NB4 (cell line): Measurements from ENCODE around the gene FSIP1.

ENCODE experiments used
- DNase-seq: peaks from one replicate; pipeline ENCODE4 v3.0.0; 2010; ENCODE audit warnings: low read depth
- H3K4me3 ChIP-seq: one replicate; pipeline ENCODE4 v1.5.1; 2011; ENCODE audit warnings: mild to moderate bottlenecking, low read depth, low read length, moderate library complexity
- MYC ChIP-seq: IDR thresholded peaks from 2 replicates; pipeline ENCODE4 v1.6.1; 2011; ENCODE audit warnings: low read depth, low read length
- POLR2A ChIP-seq: IDR thresholded peaks from 2 replicates; pipeline ENCODE4 v1.6.1; 2011; ENCODE audit warnings: mild to moderate bottlenecking; ENCODE audit not compliant: insufficient read length; ENCODE audit errors: extremely low read depth
- TF ChIP-seq, protein P1 (sequence below): IDR thresholded peaks from one replicate; pipeline ENCODE4 v1.5.1; 2012; ENCODE audit warnings: low read depth, low read length
- TF ChIP-seq, protein P2 (sequence below): IDR thresholded peaks from 2 replicates; pipeline ENCODE4 v1.6.1; 2011; ENCODE audit warnings: low read depth, low read length

The FSIP1 gene

DNA sequence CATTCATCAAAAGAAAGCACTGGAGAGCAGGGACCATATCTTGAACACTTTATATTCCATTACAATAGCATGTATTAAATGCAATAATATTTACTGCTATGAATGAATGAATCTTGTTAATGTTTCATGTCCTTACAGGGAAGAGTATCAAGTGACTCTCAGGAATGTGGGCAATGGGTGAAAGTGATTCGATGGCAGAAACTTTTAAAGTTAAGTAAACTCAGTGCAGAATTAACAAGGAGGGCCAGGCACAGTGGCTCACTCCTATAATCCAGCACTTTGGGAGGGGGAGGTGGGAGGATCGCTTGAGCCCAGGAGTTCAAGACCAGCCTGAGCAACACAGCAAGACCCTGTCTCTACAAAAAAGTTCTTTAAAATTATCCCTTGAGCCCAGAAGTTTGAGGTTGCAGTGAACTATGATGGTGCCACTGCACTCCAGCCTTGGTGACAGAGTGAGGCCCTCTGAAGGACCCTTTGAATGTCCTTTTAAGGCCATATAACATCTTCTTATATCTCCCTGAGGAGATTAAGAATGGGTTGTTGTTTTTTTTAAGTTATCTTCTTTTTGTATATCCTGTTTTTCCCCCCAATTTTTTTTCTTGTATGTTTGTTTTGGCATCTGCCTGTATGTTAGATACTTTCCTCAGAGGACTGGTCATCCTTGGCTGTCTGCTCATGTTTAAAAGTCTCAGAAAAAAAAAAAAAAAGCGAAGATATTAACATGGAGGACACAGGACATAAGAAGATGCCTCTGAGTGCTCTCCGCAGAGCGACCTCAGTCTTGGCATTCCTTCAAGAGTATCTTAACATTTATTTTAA lies 9.6 kb upstream of the FSIP1 start:
- TF ChIP-seq MYC (no peak), POLR2A (no peak)
- TF ChIP-seq, protein P1, sequence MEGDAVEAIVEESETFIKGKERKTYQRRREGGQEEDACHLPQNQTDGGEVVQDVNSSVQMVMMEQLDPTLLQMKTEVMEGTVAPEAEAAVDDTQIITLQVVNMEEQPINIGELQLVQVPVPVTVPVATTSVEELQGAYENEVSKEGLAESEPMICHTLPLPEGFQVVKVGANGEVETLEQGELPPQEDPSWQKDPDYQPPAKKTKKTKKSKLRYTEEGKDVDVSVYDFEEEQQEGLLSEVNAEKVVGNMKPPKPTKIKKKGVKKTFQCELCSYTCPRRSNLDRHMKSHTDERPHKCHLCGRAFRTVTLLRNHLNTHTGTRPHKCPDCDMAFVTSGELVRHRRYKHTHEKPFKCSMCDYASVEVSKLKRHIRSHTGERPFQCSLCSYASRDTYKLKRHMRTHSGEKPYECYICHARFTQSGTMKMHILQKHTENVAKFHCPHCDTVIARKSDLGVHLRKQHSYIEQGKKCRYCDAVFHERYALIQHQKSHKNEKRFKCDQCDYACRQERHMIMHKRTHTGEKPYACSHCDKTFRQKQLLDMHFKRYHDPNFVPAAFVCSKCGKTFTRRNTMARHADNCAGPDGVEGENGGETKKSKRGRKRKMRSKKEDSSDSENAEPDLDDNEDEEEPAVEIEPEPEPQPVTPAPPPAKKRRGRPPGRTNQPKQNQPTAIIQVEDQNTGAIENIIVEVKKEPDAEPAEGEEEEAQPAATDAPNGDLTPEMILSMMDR, result no peak
- TF ChIP-seq, protein P2, sequence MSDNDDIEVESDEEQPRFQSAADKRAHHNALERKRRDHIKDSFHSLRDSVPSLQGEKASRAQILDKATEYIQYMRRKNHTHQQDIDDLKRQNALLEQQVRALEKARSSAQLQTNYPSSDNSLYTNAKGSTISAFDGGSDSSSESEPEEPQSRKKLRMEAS, result no peak
- H3K4me3 ChIP-seq, result no peak overlapping the region
- no peak for DNase-seq

DNA sequence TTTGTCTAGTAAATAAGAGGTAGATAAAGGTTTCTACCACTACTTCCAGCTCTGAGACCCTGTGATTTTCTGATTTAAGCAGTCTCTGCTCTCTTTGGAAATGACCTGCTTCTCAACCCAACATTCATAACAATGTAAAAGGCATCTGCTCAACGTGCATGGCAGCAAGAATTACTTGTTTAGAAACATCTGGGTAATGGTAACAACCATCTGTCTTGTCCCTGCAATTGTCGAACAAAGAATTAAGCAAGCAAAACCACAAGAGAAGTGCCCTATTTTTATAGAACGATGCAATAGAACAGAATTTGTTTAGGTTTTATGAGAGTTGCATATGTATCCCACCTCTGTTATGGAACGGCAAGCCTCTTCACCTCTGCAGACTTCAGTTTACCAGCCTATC lies 7.1 kb upstream of the FSIP1 start:
- peak; percentile 62 for DNase-seq
- no peak for TF ChIP-seq POLR2A
- TF ChIP-seq, protein P2, result peak; percentile 27
- no peak overlapping the region for H3K4me3 ChIP-seq

DNA sequence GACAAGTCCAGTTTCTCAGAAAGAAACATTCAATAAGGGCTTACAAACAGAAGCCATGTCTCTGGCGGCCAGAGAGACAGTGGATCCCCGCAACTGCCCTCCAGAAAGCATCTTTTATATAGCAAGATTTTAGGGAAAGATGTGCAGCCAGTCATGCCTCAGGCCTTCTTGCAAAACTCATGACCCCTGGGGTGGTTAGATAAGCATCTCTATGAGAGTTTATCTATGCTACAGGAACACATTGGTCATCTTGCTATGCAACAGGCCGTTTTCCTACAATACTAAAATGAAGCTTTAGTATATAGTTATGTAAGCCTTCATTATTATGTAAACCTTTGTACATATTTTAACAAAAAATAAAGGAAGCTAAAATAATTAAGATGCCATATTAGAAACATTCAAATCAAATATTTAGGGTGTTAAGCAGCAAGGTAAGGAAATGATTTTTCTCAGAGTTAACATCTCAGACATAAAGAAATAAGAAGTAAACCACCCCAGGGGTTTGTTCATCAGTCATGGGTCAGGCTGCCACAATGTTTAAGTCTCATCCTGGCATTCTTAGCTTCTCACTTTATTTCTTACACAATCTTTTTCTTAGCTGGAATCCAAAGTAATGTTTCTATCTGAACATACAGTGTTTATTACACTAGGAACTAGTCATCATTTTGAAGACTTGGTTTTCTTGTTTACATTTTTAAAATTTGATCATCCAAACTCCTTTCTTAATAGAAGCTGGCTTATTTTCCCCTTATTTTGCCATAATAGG lies 6.3 kb upstream of the FSIP1 start:
- no peak overlapping the region for H3K4me3 ChIP-seq
- DNase-seq, result peak; percentile 63
- TF ChIP-seq, protein P2, result no peak
- TF ChIP-seq, protein P1, result no peak
- TF ChIP-seq MYC (no peak), POLR2A (no peak)

DNA sequence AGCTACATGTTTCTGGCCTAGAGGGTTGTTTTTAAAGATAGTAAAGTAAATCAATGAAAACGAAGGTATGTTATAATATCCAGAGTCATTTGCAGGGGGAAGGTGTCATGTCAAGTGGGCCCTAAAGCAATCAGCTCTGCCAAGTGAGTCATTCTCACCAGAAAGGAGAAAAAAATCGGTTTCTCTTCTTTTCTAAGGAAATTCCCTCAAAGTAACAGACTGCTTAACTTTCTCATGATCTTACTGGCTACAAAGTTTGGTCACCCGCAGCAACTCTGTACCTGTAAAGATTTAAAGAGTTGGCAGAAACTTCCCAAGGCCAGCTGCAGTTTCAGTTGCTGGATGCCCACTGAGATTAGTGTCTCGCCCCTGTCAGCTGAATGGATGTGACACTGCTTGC lies 5.5 kb upstream of the FSIP1 start:
- no peak overlapping the region for H3K4me3 ChIP-seq
- no peak for DNase-seq
- no peak for TF ChIP-seq MYC
- TF ChIP-seq POLR2A, result no peak
- TF ChIP-seq, protein P2, result no peak
- TF ChIP-seq, protein P1, result no peak

DNA sequence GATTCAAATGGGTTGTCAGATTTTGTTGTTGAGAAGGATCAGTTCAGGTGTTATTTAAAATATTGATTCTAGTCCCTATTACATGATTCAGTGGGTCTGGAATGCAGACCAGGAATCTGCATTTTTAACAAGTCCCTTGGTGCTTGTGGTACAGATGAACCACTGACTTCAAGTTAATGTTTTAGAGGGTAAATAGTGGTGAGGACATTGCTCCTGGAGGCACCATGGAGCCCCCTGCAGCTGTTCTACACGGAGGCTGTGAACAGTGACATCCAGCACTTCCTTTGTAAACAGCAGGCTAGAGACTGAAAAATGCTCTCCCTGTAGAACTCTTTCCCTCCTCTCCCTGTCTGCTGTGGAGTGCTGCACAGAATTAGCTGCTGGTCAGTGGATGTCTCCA lies 4.8 kb upstream of the FSIP1 start:
- DNase-seq, result no peak
- H3K4me3 ChIP-seq, result no peak overlapping the region
- TF ChIP-seq, protein P2, result no peak

DNA sequence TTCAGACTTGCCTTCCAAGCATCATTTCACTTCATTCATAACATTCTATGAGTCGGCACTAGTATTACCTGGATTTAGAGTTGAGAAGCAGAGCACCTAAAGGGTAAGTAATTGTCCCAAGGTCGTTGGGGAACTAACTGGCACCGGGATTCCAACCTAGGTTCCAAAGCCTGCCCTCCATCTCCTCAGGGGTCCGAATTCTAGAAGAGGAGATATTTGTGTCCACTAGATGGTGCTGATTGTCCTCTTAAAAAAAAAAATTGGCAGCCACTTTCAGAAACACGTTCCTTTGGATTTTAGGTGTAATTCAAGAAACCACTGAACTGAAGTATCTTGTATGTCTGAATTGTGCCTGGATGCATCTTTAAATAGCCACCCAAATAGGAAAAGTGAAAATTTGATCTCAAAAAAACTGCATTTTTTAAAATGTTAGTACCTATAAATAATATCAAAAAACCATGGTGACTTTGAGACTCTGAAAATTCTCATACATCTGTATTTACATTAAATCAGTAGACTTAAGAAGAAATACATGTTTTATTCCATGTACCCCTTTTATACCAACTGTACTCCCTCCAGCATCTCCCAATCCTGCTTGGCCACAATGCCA lies 3.9 kb upstream of the FSIP1 start:
- peak; percentile 68 for DNase-seq
- H3K4me3 ChIP-seq, result no peak overlapping the region
- TF ChIP-seq, protein P1, result peak; percentile 40
- TF ChIP-seq POLR2A, result no peak
- no peak for TF ChIP-seq MYC
- TF ChIP-seq, protein P2, result no peak
